PFSK-1 (cell line): ENCODE data around the gene SLC43A3.

Experiments
- FOXP2 ChIP-seq: optimal IDR thresholded peaks from 2 replicates; pipeline ENCODE3; 2011; ENCODE audit warnings: borderline replicate concordance, control low read depth, inconsistent platforms; ENCODE audit not compliant: insufficient read depth; ENCODE audit errors: extremely low read length, extremely low read depth
- POLR2AphosphoS5 ChIP-seq: IDR thresholded peaks from 2 replicates; pipeline ENCODE4 v1.6.1; 2012; ENCODE audit warnings: low read depth, mild to moderate bottlenecking, control low read depth, low read length, moderate library complexity
- REST ChIP-seq, 2 experiments: IDR thresholded peaks; 2 replicates each; pipeline versions ENCODE4 v1.6.1 to v1.8.0; 2011 to 2012; ENCODE audit warnings: low read depth in 2 of 2, low read length in 2 of 2, control low read depth in 1 of 2, inconsistent platforms in 1 of 2, mild to moderate bottlenecking in 1 of 2, moderate library complexity in 1 of 2; ENCODE audit not compliant: insufficient read depth in 1 of 2
- SIN3A ChIP-seq: IDR thresholded peaks from 2 replicates; pipeline ENCODE4 v1.6.1; 2012; ENCODE audit warnings: mild to moderate bottlenecking, low read length, moderate library complexity, borderline replicate concordance; ENCODE audit not compliant: insufficient read depth
- TAF1 ChIP-seq: IDR thresholded peaks from 2 replicates; pipeline ENCODE4 v1.6.1; 2012; ENCODE audit warnings: low read length, control low read depth, borderline replicate concordance; ENCODE audit not compliant: insufficient read depth

SLC43A3 gene

DNA sequence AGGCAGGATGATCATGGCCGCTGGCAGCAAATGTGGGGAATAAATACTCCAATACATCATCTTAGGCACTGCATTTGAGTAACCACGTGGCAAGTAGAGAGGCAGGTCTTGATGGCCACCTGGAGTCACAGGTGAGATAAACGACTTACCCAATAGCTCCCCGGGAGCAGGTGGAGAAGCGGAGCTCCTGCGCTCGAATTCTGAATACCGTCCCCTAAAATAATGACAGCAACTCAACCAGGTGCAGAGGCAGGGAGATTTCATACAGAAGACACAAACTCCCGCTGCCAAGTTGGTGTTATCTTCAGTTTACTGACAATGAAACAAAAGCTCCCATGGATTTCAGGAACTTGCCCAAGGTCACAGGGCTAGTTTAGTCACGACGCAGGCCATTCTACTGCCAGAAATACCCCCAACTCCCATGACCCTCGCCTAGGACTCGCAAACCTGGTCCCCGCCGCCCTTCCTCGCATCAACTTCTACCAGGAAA is 437 bp downstream of the SLC43A3 start:
- no peak for TF ChIP-seq TAF1
- TF ChIP-seq FOXP2, result no peak
- TF ChIP-seq SIN3A, result no peak
- no peak for TF ChIP-seq POLR2AphosphoS5
- TF ChIP-seq REST (IDR thresholded peaks at IDR 0.05; ENCODE audit: insufficient read depth in 1 of 2, low read depth in 2 of 2, low read length in 2 of 2), result no peak

- TF ChIP-seq TAF1 (no peak), POLR2AphosphoS5 (no peak), FOXP2 (no peak), REST (IDR thresholded peaks at IDR 0.05; ENCODE audit: insufficient read depth in 1 of 2, low read depth in 2 of 2, low read length in 2 of 2) (no peak), SIN3A (no peak)
Measured at GRCh38 chr11:57425565-57426438, 1.1 kb downstream of the SLC43A3 start.

- TF ChIP-seq FOXP2, result peak; percentile 85
- no peak for TF ChIP-seq SIN3A
- no peak for TF ChIP-seq POLR2AphosphoS5
- no peak for TF ChIP-seq TAF1
- TF ChIP-seq REST (IDR thresholded peaks at IDR 0.05; ENCODE audit: insufficient read depth in 1 of 2, low read depth in 2 of 2, low read length in 2 of 2), result no peak
Measured at GRCh38 chr11:57424792-57425564, 1.9 kb downstream of the SLC43A3 start.

GRCh38 chr11:57424137-57424791 is 2.7 kb downstream of the SLC43A3 start:
- TF ChIP-seq POLR2AphosphoS5, result no peak
- no peak for TF ChIP-seq REST (IDR thresholded peaks at IDR 0.05; ENCODE audit: insufficient read depth in 1 of 2, low read depth in 2 of 2, low read length in 2 of 2)
- TF ChIP-seq SIN3A, result no peak
- TF ChIP-seq FOXP2, result no peak
- no peak for TF ChIP-seq TAF1
